CD14-positive monocyte (primary cell): ENCODE measurements around the gene DUSP16. TPM values are rescaled to one million over a fixed set of nuclear protein-coding genes. Genes with fewer than 3 reads are reported as not detected.

Source experiments
- DNase-seq, 3 donors: peaks; one replicate each; pipeline ENCODE4 v3.0.0-alpha.2; 2011 to 2022
- H2AFZ ChIP-seq: 2 replicates; pipeline ENCODE4 v1.6.0; 2012; ENCODE audit warnings: mild to moderate bottlenecking, low read depth, low read length, inconsistent platforms; ENCODE audit not compliant: insufficient read depth, poor library complexity, severe bottlenecking
- H3K27ac ChIP-seq, 2 donors: 1 replicate in 1 of 2; 2 replicates in 1 of 2; pipeline ENCODE4 v1.5.1; 2012 to 2013; ENCODE audit warnings: low read length in 2 of 2, control low read depth in 1 of 2, inconsistent platforms in 1 of 2, low read depth in 1 of 2, mild to moderate bottlenecking in 1 of 2
- H3K27me3 ChIP-seq, 2 donors: one replicate each; pipeline versions ENCODE4 v1.6.0 to v1.6.1; 2011 to 2013; ENCODE audit warnings: low read length in 2 of 2; ENCODE audit not compliant: control insufficient read depth in 2 of 2, insufficient read depth in 2 of 2
- H3K36me3 ChIP-seq, 2 donors: replicated peaks in 1 of 2; 1 replicate in 1 of 2; 2 replicates in 1 of 2; pipeline versions ENCODE4 v1.5.1 to v1.6.1; 2012 to 2013; ENCODE audit warnings: low read length in 2 of 2, control low read depth in 1 of 2, inconsistent platforms in 1 of 2, mild to moderate bottlenecking in 1 of 2; ENCODE audit not compliant: insufficient read depth in 2 of 2, control insufficient read depth in 1 of 2
- H3K4me1 ChIP-seq, 2 donors: 1 replicate in 1 of 2; 2 replicates in 1 of 2; pipeline versions ENCODE4 v1.5.1 to v1.6.1; 2012 to 2013; ENCODE audit warnings: low read length in 2 of 2, control low read depth in 1 of 2, inconsistent platforms in 1 of 2, mild to moderate bottlenecking in 1 of 2, moderate library complexity in 1 of 2; ENCODE audit not compliant: insufficient read depth in 2 of 2, control insufficient read depth in 1 of 2
- H3K4me2 ChIP-seq: replicated peaks from 2 replicates; pipeline ENCODE3; 2012; ENCODE audit warnings: low read length, moderate library complexity, mild to moderate bottlenecking; ENCODE audit not compliant: poor library complexity, severe bottlenecking; ENCODE audit errors: extremely low read depth
- H3K4me3 ChIP-seq, 3 experiments: fragments of 200-600 bp in 1 of 3; sonication (generic) in 1 of 3; replicated peaks in 1 of 3; 1 replicate in 2 of 3; 2 replicates in 1 of 3; pipeline ENCODE4 v1.5.1; 2011 to 2013; ENCODE audit warnings: low read length in 3 of 3, mild to moderate bottlenecking in 3 of 3, control low read depth in 2 of 3, low read depth in 2 of 3, inconsistent platforms in 1 of 3, moderate library complexity in 1 of 3
- H3K79me2 ChIP-seq: 2 replicates; pipeline ENCODE4 v1.6.0; 2012; ENCODE audit warnings: mild to moderate bottlenecking, control low read depth, inconsistent platforms, low read length, moderate library complexity; ENCODE audit not compliant: insufficient read depth
- H3K9ac ChIP-seq: 2 replicates; pipeline ENCODE4 v1.6.0; 2017; ENCODE audit warnings: low read length, mild to moderate bottlenecking; ENCODE audit not compliant: insufficient read depth, poor library complexity, severe bottlenecking
- H3K9me3 ChIP-seq, 2 donors: replicated peaks in 1 of 2; 1 replicate in 1 of 2; 2 replicates in 1 of 2; pipeline versions ENCODE4 v1.5.1 to v1.6.1; 2012 to 2013; ENCODE audit warnings: low read length in 2 of 2, control low read depth in 1 of 2; ENCODE audit not compliant: control insufficient read depth in 1 of 2, insufficient read depth in 1 of 2
- H4K20me1 ChIP-seq: 2 replicates; pipeline ENCODE4 v1.6.0; 2012; ENCODE audit warnings: mild to moderate bottlenecking, low read length, control low read depth, moderate library complexity; ENCODE audit not compliant: insufficient read depth
- H3K27ac Mint-ChIP-seq, 7 donors: one replicate each; pipeline ENCODE4 v1.8.0; 2020; ENCODE audit warnings: mild to moderate bottlenecking in 7 of 7, mixed read lengths in 7 of 7, moderate library complexity in 6 of 7, inconsistent platforms in 2 of 7
- H3K27me3 Mint-ChIP-seq, 3 donors: one replicate each; pipeline ENCODE4 v1.8.0; 2021 to 2022; ENCODE audit warnings: low read depth in 3 of 3, mild to moderate bottlenecking in 3 of 3, mixed read lengths in 3 of 3, moderate library complexity in 3 of 3, inconsistent platforms in 1 of 3
- H3K36me3 Mint-ChIP-seq, 2 donors: one replicate each; pipeline ENCODE4 v1.8.0; 2020; ENCODE audit warnings: mixed read lengths in 2 of 2, inconsistent platforms in 1 of 2, mild to moderate bottlenecking in 1 of 2
- H3K4me1 Mint-ChIP-seq: one replicate; pipeline ENCODE4 v1.8.0; 2020; ENCODE audit warnings: mild to moderate bottlenecking, mixed read lengths
- H3K4me3 Mint-ChIP-seq, 2 donors: one replicate each; pipeline ENCODE4 v1.8.0; 2020; ENCODE audit warnings: mild to moderate bottlenecking in 2 of 2, mixed read lengths in 2 of 2, moderate library complexity in 1 of 2
- H3K9me3 Mint-ChIP-seq, 7 donors: one replicate each; pipeline ENCODE4 v1.8.0; 2020 to 2022; ENCODE audit warnings: mixed read lengths in 7 of 7, mild to moderate bottlenecking in 6 of 7, moderate library complexity in 6 of 7, inconsistent platforms in 2 of 7
- CTCF ChIP-seq: fragments of 200-600 bp; IDR thresholded peaks from one replicate; pipeline ENCODE4 v1.8.0; 2022; ENCODE audit warnings: antibody characterized with exemption, mild to moderate bottlenecking
- WGBS: methylation state at CpG from one replicate; pipeline ENCODE4 v1.1.5; 2013; ENCODE audit warnings: missing lambda C conversion rate; ENCODE audit not compliant: insufficient coverage; 5-methylcytosine and 5-hydroxymethylcytosine counted together
- intact Hi-C, 2 donors: fragments of 100-400 bp; cut with micrococcal nuclease; formaldehyde crosslinking; loops; one replicate each; pipeline versions ENCODE4 v1.15.0 to v1.15.1; 2023
- polyA plus RNA-seq, 3 donors: library from polyadenylated mRNA; depleted of rRNA in 1 of 3; unstranded in 2 of 3; stranded (reverse) in 1 of 3; fragments of 300-500 nt in 2 of 3; fragments of >200 nt in 1 of 3; fragmentation: Illumina TruSeq in 2 of 3; gene quantifications; 1 replicate in 2 of 3; 2 replicates in 1 of 3; pipeline ENCODE4 v1.2.3, GENCODE V29; 2012 to 2021

DUSP16 gene
- polyA plus RNA-seq, 3 donors, result 0.04 to 0.46 (median 0.27) TPM

- Histone ChIP-seq H3K9me3 (no peaks in the 10 kb centered on the region), H2AFZ (no peak overlapping the region), H3K27ac (no peak overlapping the region), H3K79me2 (no peaks in the 10 kb centered on the region), H3K27me3 (no peaks in the 10 kb centered on the region), H3K4me1 (peaks cover 4% of the 10 kb centered on the region in 2 donors), H3K4me3 (no peak overlapping the region), H3K9ac (no peak overlapping the region), H3K4me2 (no peak overlapping the region), H3K36me3 (no peaks in the 10 kb centered on the region), H4K20me1 (no peaks in the 10 kb centered on the region)
- DNase-seq, result no peak
- intact Hi-C loops, result no loop called here
- H3K4me3 Mint-ChIP-seq, result no peak overlapping the region
- H3K27me3 Mint-ChIP-seq, result peaks cover 0 to 2% (median 1%) of the 10 kb centered on the region in 3 donors
- no peaks in the 10 kb centered on the region for H3K36me3 Mint-ChIP-seq
- H3K4me1 Mint-ChIP-seq, result peaks cover 16% of the 10 kb centered on the region
- whole genome bisulfite sequencing, result no CpG with 5 or more reads among the region's 4 CpGs
- no peak for TF ChIP-seq CTCF
- peaks cover 0 to 4% (median 0%) of the 10 kb centered on the region in 7 donors for H3K9me3 Mint-ChIP-seq
- no peak overlapping the region for H3K27ac Mint-ChIP-seq
These were observed 20.9 kb downstream of the DUSP16 start for GRCh38 chr12:12541782-12542181.

- peaks cover 0 to 2% (median 1%) of the 10 kb centered on the region in 3 donors for H3K27me3 Mint-ChIP-seq
- no peak for DNase-seq
- no peak overlapping the region for H3K27ac ChIP-seq
- H3K79me2 ChIP-seq, result no peaks in the 10 kb centered on the region
- no CpG with 5 or more reads among the region's 5 CpGs for WGBS
- intact Hi-C loops, result no loop called here
- no peak overlapping the region for H3K27ac Mint-ChIP-seq
- H3K4me1 ChIP-seq, result peaks cover 4% of the 10 kb centered on the region in 2 donors
- no peak overlapping the region for H3K4me2 ChIP-seq
- no peak overlapping the region for H3K9ac ChIP-seq
- H3K4me1 Mint-ChIP-seq, result peaks cover 16% of the 10 kb centered on the region
- peaks cover 0 to 4% (median 0%) of the 10 kb centered on the region in 7 donors for H3K9me3 Mint-ChIP-seq
- H3K27me3 ChIP-seq, result no peaks in the 10 kb centered on the region
- H3K4me3 ChIP-seq, result no peak overlapping the region
- H2AFZ ChIP-seq, result no peak overlapping the region
- no peaks in the 10 kb centered on the region for H3K36me3 Mint-ChIP-seq
- TF ChIP-seq CTCF, result no peak
- no peak overlapping the region for H3K4me3 Mint-ChIP-seq
- no peaks in the 10 kb centered on the region for H3K36me3 ChIP-seq
- H4K20me1 ChIP-seq, result no peaks in the 10 kb centered on the region
- no peaks in the 10 kb centered on the region for H3K9me3 ChIP-seq
These were observed 22.2 kb downstream of the DUSP16 start for GRCh38 chr12:12540261-12541013.
